ENCODE measurements around the gene DIDO1.
"Not testable (repeated sequence)": the region's sequence is repeated elsewhere in the genome, so short reads cannot be mapped to it uniquely, and the experiment has no call there.

The DIDO1 gene

GRCh38 chr20:62962221-62962879 is 36.0 kb upstream of the DIDO1 start:
- no peak for DNase-seq

GRCh38 chr20:62961799-62962198 is 35.5 kb upstream of the DIDO1 start:
- DNase-seq: no peak

GRCh38 chr20:62961310-62961783 is 35.0 kb upstream of the DIDO1 start:
- DNase-seq: no peak

GRCh38 chr20:62960446-62961309 is 34.4 kb upstream of the DIDO1 start:
- not testable (repeated sequence) for DNase-seq

- no peak for DNase-seq
Observed at GRCh38 chr20:62959998-62960436, 33.7 kb upstream of the DIDO1 start.

- no peak for DNase-seq
Observed at GRCh38 chr20:62959101-62959971, 33.0 kb upstream of the DIDO1 start.

- DNase-seq: no peak
Observed at GRCh38 chr20:62958388-62959100, 32.2 kb upstream of the DIDO1 start.

- no peak for DNase-seq
Observed at GRCh38 chr20:62957136-62958117, 31.1 kb upstream of the DIDO1 start.

- DNase-seq: no peak
Observed at GRCh38 chr20:62956387-62957135, 30.3 kb upstream of the DIDO1 start.

- DNase-seq: no peak
Observed at GRCh38 chr20:62955519-62956386, 29.4 kb upstream of the DIDO1 start.

- peak; percentile 69 for DNase-seq
Observed at GRCh38 chr20:62953839-62954703, 27.8 kb upstream of the DIDO1 start.

- DNase-seq: no peak
Observed at GRCh38 chr20:62952968-62953838, 26.9 kb upstream of the DIDO1 start.

GRCh38 chr20:62952373-62952967 is 26.2 kb upstream of the DIDO1 start, which contains the start of gene SLC17A9:
Gene SLC17A9 (plus strand): TSS chr20:62952709. CDS start chr20:62952831, 122 bp downstream.
- DNase-seq: peak; percentile 61

- no peak for DNase-seq
Observed at GRCh38 chr20:62951896-62952372, 25.6 kb upstream of the DIDO1 start.

- no peak for DNase-seq
Observed at GRCh38 chr20:62951143-62951895, 25.0 kb upstream of the DIDO1 start.
